ENCODE data around the gene BCAR3.
"Not testable (repeated sequence)": the region's sequence is repeated elsewhere in the genome, so short reads cannot be mapped to it uniquely, and the experiment has no call there.

The BCAR3 gene

GRCh38 chr1:93574511-93574910 lies 107.1 kb downstream of the BCAR3 start:
- DNase-seq = no peak

GRCh38 chr1:93573940-93574469 lies 107.6 kb downstream of the BCAR3 start:
- no peak for DNase-seq

GRCh38 chr1:93571623-93572310 lies 109.9 kb downstream of the BCAR3 start:
- DNase-seq = no peak

DNA sequence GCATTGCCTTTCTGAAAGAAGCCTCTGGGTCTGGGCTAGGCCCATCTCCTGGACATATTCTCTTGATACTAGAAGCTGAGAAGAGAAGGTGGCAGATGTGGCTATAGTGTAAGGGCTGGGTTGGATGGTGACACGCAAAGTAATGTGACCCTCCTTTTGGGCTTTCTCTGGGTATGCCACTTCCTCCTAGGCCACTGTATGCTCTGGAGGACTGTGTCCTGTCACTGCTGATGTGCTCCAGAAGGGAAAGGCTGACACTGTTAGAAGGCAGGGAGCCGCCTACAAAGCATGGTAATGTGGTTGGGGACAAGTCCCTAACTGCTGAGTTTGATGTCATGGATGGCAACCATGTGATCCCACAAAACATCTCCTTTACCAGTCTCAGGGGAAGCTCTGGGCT lies 112.1 kb downstream of the BCAR3 start:
- DNase-seq = no peak

GRCh38 chr1:93567255-93567918 lies 114.2 kb downstream of the BCAR3 start:
- peak; percentile 87 for DNase-seq

DNA sequence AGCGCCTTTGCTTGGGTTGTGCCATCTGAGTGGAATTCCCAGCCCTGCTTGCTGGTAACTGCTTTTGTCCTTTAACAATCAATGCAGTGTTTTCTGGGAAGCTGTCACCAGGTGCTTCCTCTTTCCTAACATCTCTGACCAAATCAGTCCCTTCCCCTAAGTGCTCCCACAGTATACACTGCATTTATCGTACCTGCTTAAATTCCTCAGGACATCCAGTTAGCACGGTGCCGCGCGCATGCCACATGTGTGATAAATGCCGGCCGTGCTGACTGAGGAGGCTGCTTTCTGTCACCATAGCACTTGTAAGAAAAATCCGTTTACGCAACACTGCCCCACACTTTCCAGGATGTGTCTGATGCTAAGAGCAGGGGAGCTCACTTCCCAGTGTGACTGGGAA lies 115.4 kb downstream of the BCAR3 start:
- no peak for DNase-seq

DNA sequence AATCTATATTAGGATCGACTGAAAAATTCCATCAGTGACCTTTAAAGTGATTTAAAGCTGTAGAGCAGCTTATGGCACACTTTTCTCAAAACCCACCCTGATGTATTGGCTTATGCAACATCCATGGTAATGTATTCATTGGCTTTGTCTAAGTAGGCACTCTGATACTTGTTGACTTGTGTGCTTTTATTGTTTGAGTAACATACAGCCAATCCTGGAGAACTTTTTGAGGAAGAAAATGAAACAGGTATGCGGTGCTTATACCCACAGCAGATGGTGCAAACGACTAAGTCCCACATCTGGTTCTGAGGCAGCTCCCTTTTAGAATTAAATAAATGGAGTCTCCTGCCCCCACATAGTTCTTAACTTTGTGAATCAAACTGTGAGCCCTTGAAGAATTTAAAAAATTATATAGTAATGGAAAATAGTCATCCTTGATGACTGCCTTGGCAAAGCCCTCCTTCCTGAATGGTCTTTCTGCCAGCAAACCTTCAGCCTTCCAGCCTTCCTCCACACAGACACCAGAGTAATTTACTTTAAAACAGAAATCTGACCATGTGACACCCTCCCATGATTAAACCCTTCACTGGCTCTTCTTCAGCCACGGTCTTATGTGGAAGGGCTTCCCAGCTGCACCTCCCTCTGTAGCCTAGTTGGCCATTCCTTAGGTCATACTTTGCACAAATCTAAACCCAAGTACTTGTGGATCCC lies 116.0 kb downstream of the BCAR3 start:
- DNase-seq = peak; percentile 61

DNA sequence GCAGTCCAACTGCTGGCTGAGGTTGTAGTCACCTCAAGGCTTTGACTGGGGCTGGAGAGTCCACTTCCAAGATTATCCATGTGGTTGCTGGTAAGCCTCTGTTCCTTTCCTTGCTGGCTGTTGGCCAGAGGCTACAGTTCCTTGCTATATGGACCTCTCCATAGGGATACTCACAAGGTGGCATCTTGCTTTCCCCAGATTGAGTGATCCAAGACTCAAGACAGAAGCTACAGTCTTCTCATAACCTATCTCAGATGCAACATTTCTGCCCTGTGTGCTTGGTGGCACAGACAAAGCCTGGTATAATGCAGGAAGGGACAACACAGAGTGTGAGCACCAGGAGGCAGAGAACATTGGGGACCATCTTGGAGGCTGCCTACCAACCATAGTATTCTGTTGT lies 121.9 kb downstream of the BCAR3 start:
- DNase-seq = no peak

DNA sequence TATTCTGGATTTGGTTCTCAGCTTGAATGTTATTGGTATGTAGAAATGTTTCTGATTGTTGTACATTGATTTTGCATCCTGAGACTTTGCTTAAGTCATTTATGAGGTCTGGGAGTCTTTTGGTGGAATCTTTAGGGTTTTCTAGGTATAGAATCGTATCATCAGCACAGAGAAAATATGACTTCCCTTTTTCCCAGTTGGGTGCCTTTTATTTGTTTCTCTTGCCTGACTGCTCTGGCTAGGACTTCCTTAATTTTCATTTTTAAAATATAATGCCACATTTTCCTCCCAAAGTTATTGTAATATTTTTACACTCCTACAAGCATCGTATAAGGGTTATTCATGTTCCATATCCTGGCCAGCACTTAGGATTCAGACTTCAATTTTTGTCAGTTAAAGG lies 122.6 kb downstream of the BCAR3 start:
- DNase-seq = no peak

GRCh38 chr1:93556291-93556690 lies 125.3 kb downstream of the BCAR3 start:
- DNase-seq = no peak

DNA sequence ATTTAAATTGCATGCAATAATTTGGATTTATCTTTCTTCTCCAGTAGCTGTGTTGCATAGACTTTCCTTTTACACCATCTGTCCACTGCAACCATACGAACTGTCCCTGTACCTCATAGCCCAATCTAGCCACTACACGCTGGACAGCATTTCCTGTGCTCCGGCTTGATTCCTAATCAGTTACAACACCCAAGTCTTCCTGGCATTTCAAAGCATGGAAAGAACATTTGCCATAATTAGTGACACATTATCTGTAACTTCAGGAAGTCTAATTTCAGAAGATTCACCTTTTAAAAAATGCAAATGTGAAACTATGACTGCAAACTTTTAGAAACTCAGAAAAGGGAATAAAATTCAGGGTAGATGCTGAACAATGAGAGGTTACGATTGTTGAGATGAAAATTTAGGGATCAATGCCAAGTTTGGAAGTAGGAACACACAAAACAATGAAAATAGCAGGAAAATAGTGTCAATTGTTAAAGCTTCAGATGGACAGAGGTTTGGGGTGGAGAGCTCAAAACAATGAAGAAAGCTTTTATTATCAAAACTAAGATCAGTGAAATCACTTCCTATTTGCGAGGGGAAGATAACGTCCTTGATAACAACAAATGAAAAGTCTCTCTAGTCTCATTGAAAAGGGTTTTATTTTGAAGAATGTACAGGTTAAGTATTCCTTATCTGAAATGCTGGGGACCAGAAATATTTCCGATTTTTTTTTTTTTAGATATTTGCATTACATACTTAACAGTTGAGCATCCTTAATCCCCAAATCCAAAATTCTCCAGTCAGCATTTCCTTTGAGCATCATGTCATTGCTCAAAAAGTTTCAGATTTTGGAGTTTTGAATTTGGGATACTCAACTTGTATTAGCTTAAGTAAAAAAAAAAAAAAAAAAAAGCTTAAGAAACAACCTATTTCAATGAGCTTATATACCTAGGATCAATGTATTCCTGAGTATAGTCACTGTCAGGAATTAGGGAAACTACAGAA lies 126.5 kb downstream of the BCAR3 start:
- DNase-seq = no peak

DNA sequence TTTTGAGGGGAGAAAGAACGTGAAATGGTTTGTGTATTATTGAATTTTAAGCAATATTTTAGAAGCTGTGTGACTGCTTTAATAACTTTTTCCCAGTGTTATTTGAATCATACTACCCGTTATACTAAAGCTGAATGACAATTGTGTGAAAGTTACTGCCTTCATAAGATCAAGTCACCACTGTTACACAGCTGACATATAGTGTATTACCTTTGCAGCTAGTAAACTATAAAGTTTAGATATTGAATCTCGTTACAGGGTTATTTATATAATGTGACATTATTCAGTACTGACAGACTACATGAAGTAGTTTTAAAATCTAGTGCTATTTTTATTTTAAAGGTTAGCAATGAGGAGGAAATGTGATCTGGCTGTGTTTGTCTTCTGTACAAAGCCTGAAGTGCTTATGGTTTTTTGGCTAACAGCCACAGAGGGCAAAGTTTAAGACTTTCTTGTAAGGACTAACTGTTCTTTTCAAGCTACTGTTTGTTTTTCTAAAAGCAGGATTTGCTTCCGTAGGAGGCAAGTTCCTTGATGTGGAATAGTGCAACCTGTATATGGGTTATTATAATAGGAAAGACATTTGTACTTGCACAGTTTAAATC lies 127.6 kb downstream of the BCAR3 start:
- DNase-seq = not testable (repeated sequence)

- peak; percentile 76 for DNase-seq
Observed at GRCh38 chr1:93552741-93553455, 128.7 kb downstream of the BCAR3 start.

GRCh38 chr1:93549811-93550210 lies 131.8 kb downstream of the BCAR3 start:
- no peak for DNase-seq

GRCh38 chr1:93549131-93549530 lies 132.5 kb downstream of the BCAR3 start:
- no peak for DNase-seq

- DNase-seq = no peak
Observed at GRCh38 chr1:93546162-93546863, 135.3 kb downstream of the BCAR3 start.

- peak; percentile 54 for DNase-seq
Observed at GRCh38 chr1:93542398-93542797, 139.2 kb downstream of the BCAR3 start.

DNA sequence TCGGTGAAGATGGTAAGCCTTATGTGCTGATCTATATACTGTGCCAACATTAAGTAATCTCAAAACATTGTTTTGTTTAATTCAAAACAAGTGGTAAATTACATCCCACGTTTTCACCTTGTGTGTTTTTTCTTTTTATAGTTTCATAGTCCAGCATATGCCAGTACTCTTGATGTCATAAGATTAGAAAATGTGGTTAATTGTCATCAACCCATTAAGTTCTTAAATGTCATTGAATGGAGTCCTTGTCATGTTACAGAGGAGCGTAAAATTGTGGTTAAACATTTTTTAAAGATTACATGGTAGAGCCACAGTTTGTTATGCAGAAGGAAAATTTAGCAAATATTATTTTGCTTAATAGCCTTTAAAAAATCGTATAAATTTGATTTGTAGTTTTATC lies 140.6 kb downstream of the BCAR3 start:
- DNase-seq = no peak

- DNase-seq = peak; percentile 63
Observed at GRCh38 chr1:93537924-93538323, 143.7 kb downstream of the BCAR3 start.

DNA sequence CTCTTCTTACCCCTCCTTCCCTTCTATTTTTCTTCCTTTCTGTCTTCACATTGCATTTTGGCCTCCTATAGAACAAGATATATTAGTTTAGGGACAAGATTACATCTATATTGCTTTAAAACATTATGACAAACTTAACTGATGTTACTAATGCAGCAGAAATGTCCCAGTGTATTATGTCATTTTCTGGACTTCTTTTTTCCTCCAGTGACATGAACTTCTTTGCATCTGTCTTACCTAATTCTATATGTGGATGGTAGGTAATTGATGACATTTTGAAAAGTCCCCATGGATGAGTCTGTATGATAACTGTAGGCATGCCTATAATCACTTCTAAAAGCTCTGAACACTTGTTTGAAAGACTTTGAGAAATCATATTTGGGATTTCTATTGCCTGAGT lies 144.2 kb downstream of the BCAR3 start:
- no peak for DNase-seq

DNA sequence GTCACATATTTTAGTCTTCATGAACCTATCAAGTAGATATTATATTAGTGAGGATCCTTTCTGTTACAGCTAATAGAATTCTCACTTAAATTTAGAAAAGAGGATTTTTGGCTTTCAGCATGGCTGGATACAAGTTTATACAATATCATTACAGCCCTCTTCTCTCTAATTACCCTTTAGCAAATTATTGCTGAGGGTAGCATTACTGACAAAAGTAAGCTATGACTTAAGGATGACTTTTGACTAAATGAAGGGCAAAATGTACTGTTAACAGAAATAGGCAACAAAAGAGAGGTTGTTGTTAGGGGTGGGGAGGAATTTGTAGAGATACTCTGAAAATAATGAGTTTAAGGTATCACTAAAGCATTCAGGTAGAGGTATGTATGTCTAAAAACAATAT lies 148.0 kb downstream of the BCAR3 start:
- no peak for DNase-seq

Data from fibroblast of skin of right quadriceps (primary cell).